Stimulated activated CD8-positive, alpha-beta memory T cell treated with anti-CD3 and anti-CD28 coated beads, Interleukin-4, amount 100 ng/mL, for 24 hours (primary cell): Measurements from ENCODE around the gene FBN1.

Experiments
- DNase-seq: peaks from one replicate; pipeline ENCODE4 v3.0.0-alpha.2; 2020; ENCODE audit warnings: low read depth

Gene FBN1

GRCh38 chr15:48580736-48581135, 64.8 kb downstream of the FBN1 start:
- no peak for DNase-seq

DNA sequence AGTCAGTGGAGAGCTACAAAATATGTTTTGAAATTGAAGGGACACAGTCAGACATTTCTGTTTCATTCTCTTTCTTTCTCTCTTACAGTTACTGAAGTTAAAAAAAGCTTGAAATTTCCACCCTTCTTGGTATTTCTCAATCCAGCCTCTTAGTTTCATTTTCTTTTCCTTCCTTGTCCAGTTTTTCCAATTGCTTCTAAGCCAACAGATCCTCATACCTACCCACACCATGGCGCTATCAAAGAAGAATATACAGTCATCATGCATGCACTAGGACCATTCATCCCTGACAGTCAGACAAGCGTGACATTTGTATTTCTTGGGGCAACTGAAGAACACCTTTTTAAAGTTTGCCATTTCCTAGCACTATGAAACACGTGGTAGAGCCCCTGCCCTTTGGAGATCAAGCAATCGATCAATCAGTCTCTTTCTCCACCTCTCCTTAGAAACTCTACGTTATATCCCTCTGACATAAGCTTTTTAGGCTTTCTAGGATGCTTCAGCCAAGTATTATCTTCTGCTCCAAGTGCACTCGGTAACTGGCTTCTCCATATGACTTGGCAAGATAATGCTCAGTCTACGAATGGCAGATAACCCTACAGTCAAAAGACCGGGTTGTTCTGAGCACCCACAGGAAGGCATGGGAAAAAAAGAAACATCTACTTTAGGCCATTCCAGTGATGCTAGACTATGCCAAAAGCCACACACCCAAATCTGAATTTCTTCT, 65.4 kb downstream of the FBN1 start:
- no peak for DNase-seq

GRCh38 chr15:48578965-48579364, 66.5 kb downstream of the FBN1 start:
- no peak for DNase-seq

- no peak for DNase-seq
Observed at GRCh38 chr15:48577469-48577868, 68.0 kb downstream of the FBN1 start.

DNA sequence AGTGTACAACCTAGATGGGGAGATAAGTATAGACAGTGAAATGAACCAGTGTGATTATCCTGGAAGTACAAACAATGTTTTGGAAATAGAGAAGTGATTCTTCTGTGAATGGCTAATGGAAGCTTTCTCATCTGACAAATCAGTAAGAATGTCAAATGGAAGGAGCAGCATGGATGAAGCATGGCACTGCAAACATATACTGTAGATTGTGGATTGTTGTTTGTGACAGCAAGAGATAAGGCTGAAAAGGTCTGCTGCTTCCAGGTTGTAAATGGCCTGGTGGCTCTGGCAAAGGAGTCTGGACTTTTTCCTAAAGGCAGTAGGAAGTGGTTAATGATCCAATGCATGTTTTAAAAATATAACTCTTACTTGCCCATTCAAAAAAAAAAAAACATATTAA, 71.3 kb downstream of the FBN1 start:
- no peak for DNase-seq

- no peak for DNase-seq
Observed at GRCh38 chr15:48573780-48574179, 71.7 kb downstream of the FBN1 start.

GRCh38 chr15:48572823-48573222, 72.7 kb downstream of the FBN1 start:
- no peak for DNase-seq

DNA sequence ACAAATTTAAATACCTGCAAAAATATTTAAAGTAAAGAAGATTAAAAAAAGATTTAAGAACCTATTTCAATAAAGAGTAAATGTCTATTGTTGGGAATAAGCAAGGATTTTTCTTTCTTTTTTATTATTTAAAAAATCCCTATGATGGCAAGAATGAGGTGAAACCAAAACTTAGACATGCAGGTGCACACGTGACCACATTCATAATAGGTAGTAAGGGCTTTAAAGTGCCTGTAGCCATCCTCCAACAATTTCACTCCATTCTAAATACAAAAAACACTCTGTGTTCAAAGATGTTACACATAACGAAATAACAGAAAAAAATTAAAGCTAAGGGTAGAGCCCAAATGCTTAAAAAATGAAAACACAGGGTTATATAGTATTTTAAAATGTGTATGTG, 74.0 kb downstream of the FBN1 start:
- no peak for DNase-seq

GRCh38 chr15:48570822-48571221, 74.7 kb downstream of the FBN1 start:
- no peak for DNase-seq

- DNase-seq: no peak
Observed at GRCh38 chr15:48569591-48570302, 75.8 kb downstream of the FBN1 start.

- no peak for DNase-seq
Observed at GRCh38 chr15:48566668-48567067, 78.8 kb downstream of the FBN1 start.

- no peak for DNase-seq
Observed at GRCh38 chr15:48565560-48566482, 79.7 kb downstream of the FBN1 start.

DNA sequence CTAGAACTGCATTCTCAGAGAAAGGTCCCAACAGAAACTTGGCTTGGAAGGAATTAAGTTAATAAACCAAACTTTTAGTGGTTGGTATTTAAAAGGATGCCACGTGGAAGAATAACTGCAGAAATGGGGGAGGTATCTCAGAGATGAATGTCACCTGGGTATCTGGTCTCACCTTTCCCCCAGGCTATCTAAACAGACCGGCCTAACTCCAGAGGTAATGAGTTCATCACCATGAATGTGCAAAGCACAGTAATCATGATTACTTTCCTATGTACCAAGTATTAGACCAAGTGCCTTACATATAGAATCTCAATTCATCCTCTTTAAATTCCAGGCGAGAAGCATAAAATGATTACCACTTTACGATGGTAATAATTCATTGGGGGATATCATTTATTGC, 80.8 kb downstream of the FBN1 start:
- no peak for DNase-seq

- DNase-seq: no peak
Observed at GRCh38 chr15:48563934-48564333, 81.6 kb downstream of the FBN1 start.

DNA sequence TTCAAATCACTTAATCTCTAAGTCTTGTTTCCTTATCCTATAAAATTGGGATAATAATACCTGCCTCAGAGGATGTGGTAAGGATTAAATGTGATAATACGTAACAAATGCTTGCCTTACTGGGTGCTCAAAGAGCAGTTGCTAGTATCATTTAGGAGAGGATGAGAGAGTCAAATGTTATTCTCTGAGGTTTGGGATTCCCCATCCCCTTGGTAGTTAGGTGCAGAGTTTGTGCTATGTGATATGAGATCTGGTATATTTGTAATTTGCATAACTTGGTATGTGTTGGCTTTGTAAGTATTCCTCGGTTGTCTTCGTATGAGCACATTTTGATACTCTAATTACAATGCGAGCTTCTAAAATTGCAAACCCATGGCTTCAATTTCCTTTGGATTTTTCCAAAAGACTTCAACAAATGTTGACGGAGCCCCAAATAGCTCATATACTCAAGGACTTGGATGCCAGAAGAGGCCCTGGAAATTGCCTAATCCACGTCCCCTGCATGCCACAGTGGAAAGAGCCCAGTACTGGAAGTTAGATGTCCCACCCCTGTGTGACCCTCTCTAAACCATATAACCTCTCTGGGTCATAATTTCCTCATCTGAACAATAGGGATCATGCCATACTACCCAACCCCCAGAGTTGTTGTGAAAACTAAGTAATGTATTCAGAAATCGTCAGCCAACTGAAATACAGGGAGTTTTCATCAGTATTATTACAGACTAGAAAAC, 85.0 kb downstream of the FBN1 start:
- DNase-seq: no peak

DNA sequence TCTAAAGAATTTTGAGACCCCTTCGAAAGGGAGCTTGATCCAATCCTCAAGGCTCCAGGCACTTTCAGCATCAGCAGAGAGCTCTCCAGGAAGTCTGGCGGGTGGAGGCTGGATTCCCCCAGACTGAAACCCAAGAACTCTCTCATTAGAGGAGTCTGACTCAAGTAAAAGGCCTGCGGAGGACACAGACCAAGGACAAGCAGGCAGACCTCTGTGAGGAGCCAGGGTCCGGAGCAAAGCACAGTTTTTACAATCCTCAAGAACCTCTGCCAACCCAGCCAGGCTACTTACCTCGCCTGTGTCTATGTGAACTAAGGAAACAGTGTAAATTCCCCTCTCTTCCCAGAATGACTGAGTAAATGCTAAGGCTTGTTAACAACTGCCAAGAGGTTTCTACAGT, 86.2 kb downstream of the FBN1 start:
- DNase-seq: no peak

DNA sequence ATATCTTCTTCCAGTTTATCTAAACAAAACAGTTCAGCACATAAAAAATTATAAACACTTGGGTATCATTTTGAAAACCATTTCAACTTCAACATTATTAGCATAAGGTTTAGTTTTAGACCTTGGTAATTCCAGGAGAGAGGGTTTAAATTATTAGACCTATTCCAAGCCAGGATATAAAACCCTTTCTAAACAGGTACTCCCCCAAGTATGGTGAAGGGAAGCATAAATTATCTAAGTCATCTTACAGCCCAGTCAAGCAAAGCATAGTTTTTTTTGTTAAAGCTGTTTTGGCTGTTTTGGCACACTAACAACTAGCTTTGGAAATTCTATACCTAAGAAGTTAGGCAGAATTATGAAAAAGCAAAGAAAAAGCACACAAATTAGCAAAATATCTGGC, 87.3 kb downstream of the FBN1 start:
- DNase-seq: no peak

DNA sequence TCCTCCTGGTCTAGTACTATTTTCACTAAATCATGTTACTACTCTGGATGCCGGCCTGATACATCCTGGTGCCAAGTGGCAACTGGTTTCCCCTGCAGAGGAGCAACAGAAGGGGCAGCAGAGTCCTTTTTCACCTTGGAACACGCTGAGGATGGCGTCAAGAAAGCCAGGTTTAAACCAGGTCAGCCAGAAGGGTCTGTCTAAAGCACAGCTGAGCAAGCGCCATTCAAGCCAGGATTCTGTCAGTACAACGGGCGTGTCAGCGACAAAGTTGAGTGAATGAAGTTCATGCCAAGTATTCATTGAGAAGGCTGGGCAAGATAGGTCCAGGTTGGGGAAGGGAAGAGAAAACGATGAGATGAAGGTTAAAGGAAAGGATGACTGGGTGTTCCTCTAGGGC, 88.2 kb downstream of the FBN1 start:
- DNase-seq: no peak

DNA sequence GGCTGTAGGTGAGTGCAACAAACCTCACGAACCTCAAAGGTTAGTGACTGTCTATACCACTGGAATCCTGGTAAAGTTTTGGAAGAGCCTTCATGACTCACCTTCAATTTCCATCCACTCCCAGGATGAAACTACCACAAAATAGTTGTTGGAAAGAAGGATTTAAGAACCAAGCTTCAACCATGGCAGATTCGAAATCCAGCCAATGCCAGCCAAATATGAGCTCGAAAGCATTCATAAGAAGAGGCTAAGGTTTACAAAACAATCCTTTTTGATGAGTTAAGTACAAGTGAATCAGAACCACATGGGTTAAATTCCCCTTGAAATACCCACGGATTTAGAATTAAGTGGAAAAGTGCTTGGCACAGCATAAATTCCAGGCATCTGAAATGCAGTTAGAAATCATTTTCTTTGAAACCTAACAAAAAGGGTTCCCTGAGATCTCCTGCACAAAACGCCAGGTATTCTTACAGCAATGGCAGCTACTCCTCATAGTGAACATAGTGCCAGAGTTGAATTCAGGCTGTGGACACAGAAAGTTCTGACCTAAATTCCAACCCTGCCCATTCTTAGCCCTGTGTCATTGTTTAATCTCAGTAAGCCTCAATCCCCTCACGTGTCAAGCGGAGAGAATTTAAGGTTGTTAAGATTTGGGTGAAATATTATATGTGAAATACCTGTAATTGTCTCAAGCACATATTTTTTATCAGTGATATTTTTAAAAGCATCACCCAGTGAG, 89.2 kb downstream of the FBN1 start:
- DNase-seq: no peak

DNA sequence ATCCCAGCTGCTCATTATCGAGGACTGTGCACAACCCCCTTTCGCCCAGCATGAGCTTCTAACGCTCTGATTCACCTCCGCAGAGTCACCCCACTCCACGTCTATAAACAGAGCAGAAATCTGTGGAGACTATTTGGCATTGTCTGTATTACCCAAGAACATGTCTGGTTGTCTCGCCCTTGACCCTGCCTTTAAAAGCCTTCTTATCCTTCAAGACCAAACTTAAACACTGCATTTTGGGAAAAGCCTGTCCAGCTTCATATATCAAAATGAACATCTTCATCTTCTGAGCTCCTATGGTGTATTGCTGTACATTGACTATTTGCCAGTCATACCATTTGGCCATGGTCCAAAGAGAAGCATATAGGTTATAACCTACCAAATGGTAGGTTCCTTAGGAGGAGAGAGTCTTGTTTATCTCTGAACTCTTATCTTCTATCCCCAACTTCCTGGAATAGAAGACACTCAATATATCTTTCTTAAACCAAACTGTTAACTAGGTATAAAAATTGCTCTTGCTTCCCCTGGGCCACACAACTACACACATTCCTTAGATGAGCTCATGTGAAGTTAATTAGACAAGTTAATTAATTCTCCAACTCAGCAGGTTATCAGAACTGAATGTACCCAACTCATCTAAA, 90.1 kb downstream of the FBN1 start:
- DNase-seq: no peak

DNA sequence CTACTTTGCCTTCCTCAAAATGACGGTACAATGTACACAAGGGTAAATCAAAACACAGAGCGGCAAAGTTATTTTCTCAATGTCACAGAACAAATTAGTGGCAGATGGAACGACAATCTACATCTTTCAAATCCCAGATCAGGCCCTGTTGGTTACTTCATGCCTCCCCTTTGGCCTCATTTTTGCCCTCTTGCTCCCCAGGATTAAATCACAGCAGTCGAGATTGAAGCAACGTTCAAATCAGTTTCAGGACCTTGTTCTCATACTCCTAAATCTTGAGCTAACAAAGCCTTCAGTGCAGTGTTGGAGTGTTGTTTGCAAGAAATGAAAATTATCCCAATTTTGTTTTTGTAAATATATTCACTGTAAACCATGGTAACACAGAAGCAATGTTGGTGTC, 91.4 kb downstream of the FBN1 start:
- DNase-seq: no peak
